ENCODE results near the gene IRAK4. TPM values are rescaled to one million over a fixed set of nuclear protein-coding genes. Genes with fewer than 3 reads are reported as not detected.

Gene IRAK4
- total RNA-seq, 6 experiments from 2014 or later, result 6.5 to 16.0 (median 9.3) TPM

GRCh38 chr12:43737646-43738045, 21.1 kb upstream of the IRAK4 start:
- ATAC-seq, result no peak
- intact Hi-C loops (cut with DNase I), result no loop called here
- H3K4me1 ChIP-seq, result no peaks in the 10 kb centered on the region
- H3K9me3 ChIP-seq, result no peaks in the 10 kb centered on the region
- 71% methylated on average over 2 of the region's 2 CpGs for WGBS (ENCODE audit: insufficient coverage, low coverage, low lambda C conversion rate, missing lambda C conversion rate)
- no peak for DNase-seq
- H3K36me3 ChIP-seq, result peaks cover 0 to 17% (median 10%) of the 10 kb centered on the region in 4 donors
- no peak overlapping the region for H3K4me3 ChIP-seq
- H3K27ac ChIP-seq, result no peak overlapping the region
- no peaks in the 10 kb centered on the region for H3K27me3 ChIP-seq
- TF ChIP-seq POLR2A (IDR thresholded peaks at IDR 0.05) (no peak), CTCF (IDR thresholded peaks at IDR 0.05) (no peak)

- H3K36me3 ChIP-seq, result peaks cover 0 to 17% (median 6%) of the 10 kb centered on the region in 4 donors
- WGBS (ENCODE audit: insufficient coverage, low coverage, low lambda C conversion rate, missing lambda C conversion rate), result 74% methylated on average over 2 of the region's 3 CpGs
- intact Hi-C loops (cut with DNase I), result no loop called here
Observed at GRCh38 chr12:43740511-43741100, 18.1 kb upstream of the IRAK4 start.

GRCh38 chr12:43742106-43742505, 16.6 kb upstream of the IRAK4 start:
- no peaks in the 10 kb centered on the region for H3K4me1 ChIP-seq
- H3K27ac ChIP-seq, result no peak overlapping the region
- intact Hi-C loops (cut with DNase I), result no loop called here
- H3K9me3 ChIP-seq, result no peaks in the 10 kb centered on the region
- DNase-seq (no peak), ATAC-seq (no peak)
- no peak for TF ChIP-seq CTCF (IDR thresholded peaks at IDR 0.05)
- TF ChIP-seq POLR2A (IDR thresholded peaks at IDR 0.05), result no peak
- H3K4me3 ChIP-seq, result no peak overlapping the region
- peaks cover 0 to 13% (median 0%) of the 10 kb centered on the region in 4 donors for H3K36me3 ChIP-seq
- H3K27me3 ChIP-seq, result no peaks in the 10 kb centered on the region

More at GRCh38 chr12:43740511-43741100, 18.1 kb upstream of the IRAK4 start:
- H3K9me3 ChIP-seq, result no peaks in the 10 kb centered on the region
- no peak overlapping the region for H3K27ac ChIP-seq
- H3K27me3 ChIP-seq, result no peaks in the 10 kb centered on the region
- no peak for TF ChIP-seq CTCF (IDR thresholded peaks at IDR 0.05)
- no peak for TF ChIP-seq POLR2A (IDR thresholded peaks at IDR 0.05)
- no peak for DNase-seq
- ATAC-seq, result no peak
- no peaks in the 10 kb centered on the region for H3K4me1 ChIP-seq
- no peak overlapping the region for H3K4me3 ChIP-seq

- Histone ChIP-seq H3K4me3 (no peak overlapping the region), H3K4me1 (no peaks in the 10 kb centered on the region), H3K36me3 (peaks cover 0 to 13% (median 0%) of the 10 kb centered on the region in 4 donors), H3K27me3 (no peaks in the 10 kb centered on the region), H3K9me3 (no peaks in the 10 kb centered on the region), H3K27ac (no peak overlapping the region)
- DNase-seq (no peak), ATAC-seq (no peak)
- intact Hi-C loops (cut with DNase I), result no loop called here
- TF ChIP-seq CTCF (IDR thresholded peaks at IDR 0.05) (no peak), POLR2A (IDR thresholded peaks at IDR 0.05) (no peak)
Observed at GRCh38 chr12:43744826-43745225, 13.9 kb upstream of the IRAK4 start.

GRCh38 chr12:43749016-43749415, 9.7 kb upstream of the IRAK4 start:
- intact Hi-C loops (cut with DNase I), result no loop called here

More at GRCh38 chr12:43749016-43749415, 9.7 kb upstream of the IRAK4 start:
- no peak for DNase-seq
- Histone ChIP-seq H3K4me1 (no peaks in the 10 kb centered on the region), H3K27me3 (no peaks in the 10 kb centered on the region), H3K9me3 (no peaks in the 10 kb centered on the region), H3K36me3 (peaks cover 0 to 3% (median 0%) of the 10 kb centered on the region in 4 donors), H3K4me3 (no peak overlapping the region), H3K27ac (no peak overlapping the region)
- no peak for TF ChIP-seq CTCF (IDR thresholded peaks at IDR 0.05)
- no peak for TF ChIP-seq POLR2A (IDR thresholded peaks at IDR 0.05)
- WGBS (ENCODE audit: insufficient coverage, low coverage, low lambda C conversion rate, missing lambda C conversion rate), result 95% methylated on average over 5 of the region's 5 CpGs
- no peak for ATAC-seq

All from right lobe of liver (tissue), 6 donors.